ENCODE data around the gene BACH2. TPM values are rescaled to one million over a fixed set of nuclear protein-coding genes. Genes with fewer than 3 reads are reported as not detected.
A peak's percentile ranks its signal among the peaks of the same experiment; 100 is the strongest.

Gene BACH2
- total and polyA plus RNA-seq, 12 donors, result 0.16 to 4.7 (median 2.4) TPM

DNA sequence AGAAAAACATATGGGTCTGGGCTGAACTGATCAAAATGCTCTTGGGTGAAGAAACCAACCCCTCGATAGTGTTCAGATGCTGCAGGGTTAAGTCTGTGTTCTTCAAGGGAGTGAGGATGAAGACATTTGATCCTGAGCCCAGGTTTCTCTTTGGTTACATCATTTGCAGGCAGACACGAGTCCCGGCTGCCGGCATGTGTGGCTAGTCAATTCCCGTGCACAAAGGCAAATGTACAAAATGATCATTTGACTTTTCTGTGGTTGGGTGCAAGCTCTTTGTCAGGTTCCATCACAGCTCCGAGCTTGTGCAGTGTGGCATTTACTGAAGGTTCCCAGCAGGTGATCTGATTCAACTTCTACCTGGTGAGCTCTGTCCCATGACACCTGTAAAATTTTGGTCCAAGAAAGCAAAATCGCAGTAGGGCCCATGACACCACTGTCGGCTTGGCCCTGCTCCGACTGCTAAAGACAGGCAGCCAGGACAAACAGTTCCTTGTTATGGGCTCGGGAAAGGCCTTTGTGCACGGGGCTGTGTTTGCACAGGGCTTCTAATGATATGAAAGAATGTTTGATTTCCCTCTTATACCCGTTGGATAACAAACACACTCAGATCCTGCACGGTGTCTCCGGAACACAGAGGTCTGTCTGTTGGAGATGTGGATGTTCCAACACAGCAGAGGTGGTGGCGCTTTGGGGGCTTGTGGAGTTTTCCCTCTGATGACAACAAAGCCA is 355.4 kb downstream of the BACH2 start:
- Histone ChIP-seq H3K36me3 (peaks cover 0 to 17% (median 0%) of the 10 kb centered on the region in 9 donors), H3K4me3 (no peak overlapping the region), H3K9me3 (peaks cover 0 to 4% (median 0%) of the 10 kb centered on the region in 11 donors), H3K4me1 (peaks cover 0 to 12% (median 0%) of the 10 kb centered on the region in 9 donors), H3K27ac (no peak overlapping the region), H3K27me3 (no peaks in the 10 kb centered on the region)
- DNase-seq, result no peak
- ATAC-seq, result peak in 5 of 8 donors; percentile 19 to 60 (median 19)
- 72 to 81% methylated on average over 15 of the region's 15 CpGs for WGBS, 2 donors
- intact Hi-C loops (cut with DNase I), result loop anchor here in 8 of 10 donors (2.0 to 10.0 kb wide), 5 partner anchors 451 to 541 kb away; no protein-coding TSS in a partner anchor
- no peak for TF ChIP-seq CTCF (IDR thresholded peaks at IDR 0.05)

DNA sequence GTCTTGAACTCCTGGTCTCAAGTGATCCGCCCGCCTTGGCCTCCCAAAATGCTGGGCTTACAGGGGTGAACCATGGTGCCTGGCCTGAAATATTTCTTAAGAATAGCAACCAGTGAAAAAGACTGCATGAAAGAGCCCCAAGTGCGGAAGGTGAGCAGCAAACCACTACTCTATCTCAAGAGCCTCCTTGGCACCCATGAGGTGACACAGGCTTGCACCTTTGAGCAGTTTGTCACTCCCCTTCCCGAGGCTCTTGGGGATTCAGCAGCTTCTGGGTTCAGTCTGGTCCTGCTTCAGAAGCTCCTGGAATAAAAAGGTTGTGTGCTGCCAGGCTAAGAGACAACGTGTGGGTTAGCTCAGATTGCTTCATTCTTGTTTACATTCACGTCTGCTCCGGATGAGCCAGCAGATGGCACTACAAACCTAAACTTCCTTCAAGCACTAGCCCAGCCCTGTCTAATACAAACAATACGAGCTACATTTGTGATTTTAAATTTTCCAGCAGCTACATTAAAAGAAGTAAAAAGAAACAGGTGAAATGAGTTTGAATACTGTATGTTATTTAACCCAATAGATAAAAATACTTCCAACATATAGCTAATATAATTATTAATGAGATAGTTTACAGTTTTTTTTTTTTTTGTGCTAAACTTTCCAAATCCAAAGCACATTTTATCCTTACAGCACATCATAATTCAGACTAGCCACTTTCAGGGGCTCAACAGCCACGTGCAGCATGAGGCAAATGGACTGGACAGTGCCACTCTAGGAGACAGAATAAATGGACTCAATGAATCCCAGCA is 356.2 kb downstream of the BACH2 start:
- TF ChIP-seq CTCF (IDR thresholded peaks at IDR 0.05), result peak; percentile 44 to 85 (median 72)
- Histone ChIP-seq H3K36me3 (peaks cover 0 to 25% (median 0%) of the 10 kb centered on the region in 9 donors), H3K4me1 (peaks cover 0 to 12% (median 0%) of the 10 kb centered on the region in 9 donors), H3K4me3 (no peak overlapping the region), H3K27me3 (no peaks in the 10 kb centered on the region), H3K27ac (no peak overlapping the region), H3K9me3 (peaks cover 0 to 4% (median 0%) of the 10 kb centered on the region in 11 donors)
- ATAC-seq, result peak; percentile 82 to 95 (median 92)
- intact Hi-C loops (cut with DNase I), result loop anchor here (1.0 to 10.0 kb wide), 8 partner anchors 452 to 542 kb away; no protein-coding TSS in a partner anchor
- WGBS, 2 donors, result 34 to 35% methylated on average over 9 of the region's 9 CpGs
- peak in 1 of 2 donors; percentile 67 for DNase-seq

DNA sequence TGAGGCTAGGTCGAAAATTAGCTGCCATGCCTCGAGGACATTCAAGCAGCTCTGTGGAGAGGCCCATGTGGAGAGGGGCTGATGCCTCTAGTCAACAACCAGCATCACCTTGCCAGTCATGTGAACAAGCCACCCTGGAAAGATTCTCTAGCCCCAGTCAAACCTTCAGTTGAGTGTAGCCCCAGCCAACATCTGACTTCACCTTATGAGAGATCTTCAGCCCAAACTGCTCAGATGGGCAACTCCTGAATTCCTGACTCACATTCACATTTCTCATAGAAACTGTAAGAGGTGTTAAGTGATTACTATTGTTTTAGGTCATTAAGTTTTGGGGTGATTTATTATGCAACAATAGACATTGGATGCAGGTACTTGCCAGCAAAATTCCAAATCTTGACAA is 357.5 kb downstream of the BACH2 start:
- intact Hi-C loops (cut with DNase I), result no loop called here
- peaks cover 0 to 12% (median 0%) of the 10 kb centered on the region in 9 donors for H3K4me1 ChIP-seq
- no peaks in the 10 kb centered on the region for H3K27me3 ChIP-seq
- H3K4me3 ChIP-seq, result no peak overlapping the region
- DNase-seq (no peak), ATAC-seq (no peak)
- peaks cover 0 to 32% (median 0%) of the 10 kb centered on the region in 9 donors for H3K36me3 ChIP-seq
- WGBS, 2 donors, result 90 to 97% methylated on average over 2 of the region's 2 CpGs
- no peak overlapping the region for H3K27ac ChIP-seq
- no peaks in the 10 kb centered on the region for H3K9me3 ChIP-seq
- TF ChIP-seq CTCF (IDR thresholded peaks at IDR 0.05), result no peak

- Histone ChIP-seq H3K27me3 (no peaks in the 10 kb centered on the region), H3K9me3 (no peaks in the 10 kb centered on the region), H3K4me3 (no peak overlapping the region), H3K27ac (no peak overlapping the region), H3K4me1 (peaks cover 0 to 12% (median 0%) of the 10 kb centered on the region in 9 donors), H3K36me3 (peaks cover 0 to 32% (median 0%) of the 10 kb centered on the region in 9 donors)
- no peak for TF ChIP-seq CTCF (IDR thresholded peaks at IDR 0.05)
- ATAC-seq, result no peak
- no peak for DNase-seq
- 89 to 94% methylated on average over 12 of the region's 12 CpGs for WGBS, 2 donors
- intact Hi-C loops (cut with DNase I), result no loop called here
Measured at GRCh38 chr6:89938014-89938413, 358.6 kb downstream of the BACH2 start.

Measured in heart right ventricle (tissue), 16 donors.